ENCODE data around the gene U2AF1L4. TPM values are rescaled to one million over a fixed set of nuclear protein-coding genes. Genes with fewer than 3 reads are reported as not detected.

U2AF1L4 gene
- total and polyA plus RNA-seq, 10 of the 15 experiments (the other 5 are each of a cell fraction or from before 2014, with no cell fraction given), result 7.9 to 21.6 (median 15.1) TPM

GRCh38 chr19:35775298-35776101 is 30.3 kb upstream of the U2AF1L4 start, which contains the start of gene ARHGAP33:
ARHGAP33 (plus strand) TSS chr19:35775564; CDS start chr19:35775659, 95 bp downstream.
- no peaks in the 10 kb centered on the region for H4K20me1 ChIP-seq (ENCODE audit: control insufficient read depth, insufficient read depth)
- RAD21 ChIA-PET (ENCODE audit: unreplicated experiment), result no interaction called here
- DNase-seq (ENCODE audit: low read depth, low spot score) (peak; percentile 87), ATAC-seq (peak; percentile 98), FAIRE-seq (peak; percentile 99)
- CTCF ChIA-PET, result interaction anchor here (0.8 kb wide), 1 partner anchor 57 kb away, joined by 3 read pairs; no protein-coding TSS in a partner anchor
- H2AFZ ChIP-seq (ENCODE audit: control insufficient read depth, low read depth, low read length), result peak within 1 kb of the TSS; percentile 59
- intact Hi-C loops (cut with micrococcal nuclease; ENCODE audit: unreplicated experiment) (no loop called here), in situ Hi-C loops (cut with MboI) (no loop called here)
- BruUV-seq (replicated peaks), result no TSS peak
- H3K4me2 ChIP-seq (ENCODE audit: control insufficient read depth, insufficient read depth), result peak within 1 kb of the TSS; percentile 86
- H3K79me2 ChIP-seq (ENCODE audit: control insufficient read depth, insufficient read depth, low read length), result no peaks in the 10 kb centered on the region
- under 1% methylated on average over 55 of the region's 82 CpGs for WGBS (ENCODE audit: insufficient coverage, insufficient replicate concordance, low lambda C conversion rate, missing lambda C conversion rate)
- SMC1A ChIA-PET (ENCODE audit: uncharacterized antibody, unreplicated experiment), result no interaction called here
- POLR2A ChIA-PET, result interaction anchor here (0.5 to 1.7 kb wide), 3 partner anchors 13 to 35 kb away, joined by 4 to 5 read pairs (median 4); partner anchors contain the start of gene LIN37
- no peaks in the 10 kb centered on the region; a peak in 1 of 4 replicates for H3K36me3 ChIP-seq (ENCODE audit: control insufficient read depth in 2 of 2, insufficient read depth in 2 of 2, low read length in 1 of 2)
- H3K27ac ChIP-seq (ENCODE audit: control insufficient read depth, insufficient read depth), result peak within 1 kb of the TSS; percentile 25
- no peaks in the 10 kb centered on the region for H3K9me3 ChIP-seq (replicated peaks; ENCODE audit: control insufficient read depth, insufficient read depth, low read length)
- peak within 1 kb of the TSS; percentile 65 for H3K9ac ChIP-seq (ENCODE audit: control insufficient read depth, insufficient read depth, low read length)
- peak within 1 kb of the TSS; percentile 77 for H3K4me3 ChIP-seq
- no peaks in the 10 kb centered on the region for H3K27me3 ChIP-seq (replicated peaks in 1 of 2; ENCODE audit: control insufficient read depth in 2 of 2, insufficient read depth in 2 of 2, low read length in 1 of 2)
- H3K4me1 ChIP-seq (ENCODE audit: control insufficient read depth, insufficient read depth, low read length), result no peaks in the 10 kb centered on the region
- TF ChIP-seq BACH1 (IDR thresholded peaks at IDR 0.05; ENCODE audit: borderline replicate concordance) (peak; percentile 51; the same call in 1 of the 2 replicates), CHD2 (IDR thresholded peaks at IDR 0.05; ENCODE audit: borderline replicate concordance, low read depth, low read length) (0 out of 2 replicates have a peak, but pooled peaks have one; percentile 45), YY1 (IDR thresholded peaks at IDR 0.05; ENCODE audit: low read depth, low read length) (peak; percentile 86), RB1 (IDR thresholded peaks at IDR 0.05; ENCODE audit: borderline replicate concordance) (peak; percentile 88; the same call in 1 of the 2 replicates), TCF3 (IDR thresholded peaks at IDR 0.05; ENCODE audit: borderline replicate concordance, insufficient read depth, low read depth, low read length) (0 out of 2 replicates have a peak, but pooled peaks have one; percentile 31), NKRF (conservative IDR thresholded peaks at IDR 0.05) (peak; percentile 73), POU2F2 (IDR thresholded peaks at IDR 0.05; ENCODE audit: borderline replicate concordance, low read depth, low read length) (0 out of 3 replicates have a peak, but pooled peaks have one; percentile 45), IKZF1 (conservative IDR thresholded peaks at IDR 0.05) (peak; percentile 28; the same call in 1 of the 2 replicates), RFX5 (IDR thresholded peaks at IDR 0.05; ENCODE audit: low read depth, low read length) (peak; percentile 67), MYB (IDR thresholded peaks at IDR 0.05; ENCODE audit: borderline replicate concordance, low read depth, low read length) (peak; percentile 58; the same call in 1 of the 2 replicates), SP1 (IDR thresholded peaks at IDR 0.05; ENCODE audit: low read depth, low read length) (peak; percentile 89), POLR2A (IDR thresholded peaks at IDR 0.05; ENCODE audit: low read depth, low read length) (peak; percentile 80), CREM (IDR thresholded peaks at IDR 0.05; ENCODE audit: low read depth) (peak; percentile 6; the same call in 1 of the 2 replicates), CREB1 (IDR thresholded peaks at IDR 0.05; ENCODE audit: low read depth) (0 out of 2 replicates have a peak, but pooled peaks have one; percentile 52)
- TF ChIP-seq, protein P1, sequence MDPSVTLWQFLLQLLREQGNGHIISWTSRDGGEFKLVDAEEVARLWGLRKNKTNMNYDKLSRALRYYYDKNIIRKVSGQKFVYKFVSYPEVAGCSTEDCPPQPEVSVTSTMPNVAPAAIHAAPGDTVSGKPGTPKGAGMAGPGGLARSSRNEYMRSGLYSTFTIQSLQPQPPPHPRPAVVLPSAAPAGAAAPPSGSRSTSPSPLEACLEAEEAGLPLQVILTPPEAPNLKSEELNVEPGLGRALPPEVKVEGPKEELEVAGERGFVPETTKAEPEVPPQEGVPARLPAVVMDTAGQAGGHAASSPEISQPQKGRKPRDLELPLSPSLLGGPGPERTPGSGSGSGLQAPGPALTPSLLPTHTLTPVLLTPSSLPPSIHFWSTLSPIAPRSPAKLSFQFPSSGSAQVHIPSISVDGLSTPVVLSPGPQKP (IDR thresholded peaks at IDR 0.05; ENCODE audit: low read depth, low read length), result no peak
- TF ChIP-seq, protein P2, sequence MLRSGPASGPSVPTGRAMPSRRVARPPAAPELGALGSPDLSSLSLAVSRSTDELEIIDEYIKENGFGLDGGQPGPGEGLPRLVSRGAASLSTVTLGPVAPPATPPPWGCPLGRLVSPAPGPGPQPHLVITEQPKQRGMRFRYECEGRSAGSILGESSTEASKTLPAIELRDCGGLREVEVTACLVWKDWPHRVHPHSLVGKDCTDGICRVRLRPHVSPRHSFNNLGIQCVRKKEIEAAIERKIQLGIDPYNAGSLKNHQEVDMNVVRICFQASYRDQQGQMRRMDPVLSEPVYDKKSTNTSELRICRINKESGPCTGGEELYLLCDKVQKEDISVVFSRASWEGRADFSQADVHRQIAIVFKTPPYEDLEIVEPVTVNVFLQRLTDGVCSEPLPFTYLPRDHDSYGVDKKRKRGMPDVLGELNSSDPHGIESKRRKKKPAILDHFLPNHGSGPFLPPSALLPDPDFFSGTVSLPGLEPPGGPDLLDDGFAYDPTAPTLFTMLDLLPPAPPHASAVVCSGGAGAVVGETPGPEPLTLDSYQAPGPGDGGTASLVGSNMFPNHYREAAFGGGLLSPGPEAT (IDR thresholded peaks at IDR 0.05; ENCODE audit: low read depth), result no peak
- TF ChIP-seq, protein P3, sequence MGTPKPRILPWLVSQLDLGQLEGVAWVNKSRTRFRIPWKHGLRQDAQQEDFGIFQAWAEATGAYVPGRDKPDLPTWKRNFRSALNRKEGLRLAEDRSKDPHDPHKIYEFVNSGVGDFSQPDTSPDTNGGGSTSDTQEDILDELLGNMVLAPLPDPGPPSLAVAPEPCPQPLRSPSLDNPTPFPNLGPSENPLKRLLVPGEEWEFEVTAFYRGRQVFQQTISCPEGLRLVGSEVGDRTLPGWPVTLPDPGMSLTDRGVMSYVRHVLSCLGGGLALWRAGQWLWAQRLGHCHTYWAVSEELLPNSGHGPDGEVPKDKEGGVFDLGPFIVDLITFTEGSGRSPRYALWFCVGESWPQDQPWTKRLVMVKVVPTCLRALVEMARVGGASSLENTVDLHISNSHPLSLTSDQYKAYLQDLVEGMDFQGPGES (IDR thresholded peaks at IDR 0.05), result peak; percentile 72

Data from GM12878 (cell line).